Activated CD8-positive, alpha-beta memory T cell treated with anti-CD3 and anti-CD28 coated beads for 1 hour (primary cell): ENCODE measurements around the gene TBL1XR1.

Source experiments
- DNase-seq, 2 donors: peaks; one replicate each; pipeline ENCODE4 v3.0.0-alpha.2; 2020; ENCODE audit warnings: low read depth in 1 of 2; ENCODE audit errors: extremely low read depth in 1 of 2

TBL1XR1 gene

DNA sequence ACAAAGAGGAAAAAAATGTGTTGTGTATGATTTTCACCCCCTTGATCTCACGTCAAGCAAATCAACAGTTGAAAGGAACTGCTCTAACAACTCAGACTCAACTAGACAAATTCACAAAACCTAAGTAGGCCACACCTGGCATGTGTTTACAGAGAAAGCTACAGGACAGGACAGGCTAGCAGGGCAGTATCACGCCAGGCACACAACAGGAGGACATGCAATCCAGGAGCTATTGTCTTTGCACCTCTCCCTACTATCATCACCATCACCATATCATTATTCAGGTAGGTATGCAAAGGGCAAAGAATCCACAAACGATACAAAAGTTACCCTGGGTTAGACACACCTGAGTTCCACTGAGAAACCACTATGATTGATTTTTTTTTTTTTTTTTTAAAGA is 86.4 kb downstream of the TBL1XR1 start:
- DNase-seq: no peak

DNA sequence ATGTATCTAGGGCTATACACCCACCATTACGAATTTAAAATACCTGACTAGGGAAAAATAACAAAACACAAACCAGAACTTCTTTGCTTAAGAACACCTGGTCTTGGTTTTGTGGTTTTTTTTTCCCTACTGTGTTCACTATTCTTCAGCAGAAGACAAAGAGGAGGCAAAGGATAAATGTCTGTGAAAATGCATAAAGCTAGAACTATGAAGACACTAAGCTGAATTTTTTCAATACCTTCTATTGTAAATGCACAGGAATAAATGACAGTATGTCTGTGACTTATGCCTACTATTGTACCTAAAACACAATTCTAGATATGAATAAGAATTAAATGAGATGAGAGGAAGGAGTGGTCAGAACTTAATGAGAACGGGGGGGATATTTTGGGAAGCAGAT is 86.9 kb downstream of the TBL1XR1 start:
- no peak for DNase-seq

DNA sequence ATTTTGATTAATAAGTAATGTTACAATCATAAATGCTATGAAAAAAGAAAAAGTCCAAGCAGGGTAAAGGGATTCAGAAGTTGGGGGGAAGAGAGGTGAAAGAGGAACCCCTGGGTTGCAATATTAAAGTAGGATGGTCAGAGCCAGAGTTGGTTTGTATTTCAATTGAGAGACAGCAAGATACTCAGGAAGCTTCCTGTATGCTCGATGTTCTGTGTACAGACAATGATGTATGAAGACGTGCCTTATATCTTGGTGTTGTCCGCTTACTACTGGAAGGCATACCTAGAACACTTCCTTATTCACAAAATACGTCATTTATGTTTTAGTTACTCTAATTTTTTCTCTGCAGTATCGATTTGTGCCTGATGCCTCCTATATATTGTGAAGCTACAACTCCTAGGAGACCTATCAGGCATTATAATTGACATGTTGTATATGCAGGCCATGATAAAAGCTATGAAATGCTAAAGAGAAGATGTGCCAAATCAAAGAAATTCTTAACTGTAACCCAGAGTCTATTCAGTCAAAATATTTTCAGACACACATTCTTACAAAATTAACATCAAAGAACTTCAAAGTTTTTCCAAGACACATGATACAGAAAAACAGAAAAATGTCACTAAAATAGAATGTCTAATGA is 87.5 kb downstream of the TBL1XR1 start:
- no peak for DNase-seq

DNA sequence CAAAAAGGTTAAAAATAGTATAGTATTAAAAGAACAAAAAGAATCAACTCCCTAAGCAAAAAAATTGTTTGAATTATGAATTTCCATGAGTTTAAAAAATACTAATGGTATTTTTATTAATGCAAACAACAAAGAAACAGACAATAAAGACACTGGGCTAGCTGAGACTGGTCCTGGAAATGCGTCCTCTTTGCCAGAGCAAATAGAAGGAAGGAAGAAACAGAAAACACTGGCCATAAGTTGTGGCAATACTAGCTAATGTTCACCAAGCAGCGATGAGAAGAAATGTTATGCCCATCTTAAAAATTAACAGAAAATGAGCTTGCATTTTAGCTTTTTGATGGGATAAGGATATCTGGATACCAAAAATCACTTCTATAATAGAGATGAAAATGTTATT is 88.6 kb downstream of the TBL1XR1 start:
- DNase-seq: no peak

DNA sequence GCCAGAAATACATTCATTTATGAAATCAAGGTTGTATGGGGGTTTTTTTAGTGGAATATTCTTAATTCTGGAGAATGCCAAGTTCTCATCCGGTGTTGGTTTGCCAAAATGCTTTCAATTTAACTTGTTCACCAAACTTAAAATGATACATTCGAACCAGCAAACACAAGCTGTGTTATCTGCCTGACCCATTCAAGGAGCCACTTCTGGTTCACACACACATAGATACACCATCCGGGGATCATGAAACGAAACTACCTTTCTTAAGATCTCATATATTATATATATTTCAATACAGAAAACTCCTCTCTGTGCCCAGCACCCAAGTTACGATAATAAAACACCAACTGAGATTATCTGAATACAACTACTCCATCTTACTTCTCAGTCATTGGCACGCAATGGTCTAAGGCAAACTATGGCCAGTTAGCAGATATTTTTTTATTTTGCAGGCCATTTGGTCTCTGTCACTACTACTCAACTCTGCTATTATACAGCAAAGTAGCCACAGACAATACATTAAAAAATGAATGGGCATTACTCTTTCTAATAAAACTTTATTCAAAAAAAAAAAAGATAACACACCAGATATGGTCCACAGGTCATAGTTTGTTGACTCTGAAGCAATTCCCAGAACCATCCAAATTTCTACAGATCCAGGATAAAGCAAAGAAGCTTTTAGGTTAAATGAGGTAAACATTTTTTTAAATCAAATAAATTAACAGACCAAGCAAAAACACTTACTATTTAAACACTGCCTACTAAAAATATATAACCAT is 89.6 kb downstream of the TBL1XR1 start:
- no peak for DNase-seq

DNA sequence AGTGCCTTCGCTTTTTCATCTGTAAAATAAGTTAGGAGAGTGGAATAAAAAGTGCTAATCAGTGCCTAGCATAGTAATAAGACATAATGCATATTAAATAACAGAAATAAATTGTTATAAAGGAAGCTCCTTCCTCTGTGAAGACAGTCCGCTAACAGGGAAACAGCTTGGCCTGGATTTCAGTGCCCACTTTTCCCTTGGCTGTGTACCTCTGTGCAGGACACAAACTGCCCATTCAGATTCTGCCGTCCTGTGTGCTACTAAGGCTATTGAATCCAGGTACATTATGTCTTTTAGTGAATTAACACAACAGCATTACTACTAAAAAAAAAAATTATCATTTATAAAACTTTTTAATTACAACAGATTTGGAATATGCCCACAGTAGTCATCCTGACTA is 90.7 kb downstream of the TBL1XR1 start:
- no peak for DNase-seq

DNA sequence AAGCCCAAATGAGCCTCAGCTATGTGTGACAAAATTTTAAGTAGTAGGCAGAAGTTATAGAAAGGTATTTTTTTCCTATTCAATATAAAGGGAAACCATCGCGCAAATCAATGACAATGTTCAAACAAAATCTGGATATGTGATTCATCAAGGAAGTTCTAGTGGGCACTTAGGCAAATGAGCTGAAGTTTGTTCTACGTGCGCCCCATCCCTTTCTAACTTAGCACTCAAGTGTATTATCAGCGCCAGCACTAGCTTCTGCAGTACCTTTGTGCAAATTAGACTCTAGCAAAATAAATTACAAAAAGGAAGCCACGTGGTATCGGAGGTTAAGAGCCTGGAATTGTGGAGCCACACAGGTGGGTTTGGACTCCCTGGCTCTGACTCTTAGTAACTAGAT is 91.1 kb downstream of the TBL1XR1 start:
- DNase-seq: no peak

DNA sequence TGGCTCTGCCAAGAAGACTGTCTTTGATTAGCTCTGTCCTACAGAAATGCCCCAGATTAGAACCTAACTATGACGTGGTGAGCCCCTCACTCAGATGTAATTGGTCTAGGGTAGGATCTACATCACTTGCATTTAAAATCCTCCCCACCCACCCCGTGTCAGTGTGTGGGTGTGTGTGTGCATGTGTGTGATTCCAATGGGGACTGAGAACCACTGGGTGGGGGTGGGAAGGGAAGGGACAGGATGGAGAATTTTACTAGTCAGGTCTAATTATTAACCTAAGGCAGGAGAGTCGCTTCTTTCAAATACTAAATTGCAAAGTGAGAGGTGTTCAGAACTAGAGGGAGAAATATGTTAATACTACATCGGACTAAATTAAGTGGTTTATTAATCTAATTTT is 91.7 kb downstream of the TBL1XR1 start:
- no peak for DNase-seq

DNA sequence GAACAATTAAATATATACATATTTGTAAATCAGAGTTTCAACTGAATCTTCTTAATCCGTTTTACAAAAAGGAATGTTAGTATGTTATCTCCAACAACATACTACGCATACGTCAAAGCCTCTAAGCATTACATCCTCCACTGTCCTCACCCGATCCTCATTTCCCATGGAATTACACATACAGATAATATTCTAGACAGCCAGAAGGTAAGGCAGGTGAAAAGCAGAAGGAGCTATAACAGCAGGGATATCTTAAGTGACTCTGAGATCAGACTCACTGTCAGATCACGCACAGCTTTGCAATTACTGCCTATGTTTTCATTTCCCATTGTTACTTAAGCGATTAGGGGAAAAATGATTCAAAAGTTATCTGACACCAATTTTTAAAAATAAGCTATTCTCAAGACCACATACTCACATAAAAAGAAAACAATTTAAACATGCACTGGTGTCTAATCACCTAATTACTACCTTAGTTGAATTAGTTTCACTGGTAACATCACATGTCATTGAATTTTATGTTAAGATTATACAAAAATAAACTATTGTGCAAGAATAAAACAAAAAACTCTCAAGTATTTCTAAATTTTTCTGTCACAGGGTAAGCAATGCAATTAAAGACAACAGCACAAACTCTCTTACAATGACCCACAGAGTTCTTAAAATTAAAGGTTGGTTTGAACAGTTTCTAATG is 92.8 kb downstream of the TBL1XR1 start:
- DNase-seq: no peak

DNA sequence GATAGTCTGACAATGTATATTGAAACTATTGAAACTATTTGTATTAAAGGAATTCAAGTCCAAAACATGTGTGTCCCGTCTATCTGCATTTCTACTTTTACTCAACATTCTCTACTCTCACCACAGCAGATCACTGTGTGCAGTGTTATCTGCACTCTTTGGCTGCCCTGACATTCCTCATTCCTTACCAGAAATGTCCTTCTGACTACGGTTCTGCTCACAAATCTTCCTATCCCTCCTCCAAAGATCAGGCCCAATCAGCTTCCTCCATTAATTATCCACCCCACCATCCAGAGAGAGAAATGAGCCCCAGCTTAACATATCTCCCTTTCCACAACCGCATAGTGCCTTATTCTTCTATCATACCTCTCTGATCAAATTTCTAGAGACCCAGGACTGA is 94.7 kb downstream of the TBL1XR1 start:
- DNase-seq: no peak

DNA sequence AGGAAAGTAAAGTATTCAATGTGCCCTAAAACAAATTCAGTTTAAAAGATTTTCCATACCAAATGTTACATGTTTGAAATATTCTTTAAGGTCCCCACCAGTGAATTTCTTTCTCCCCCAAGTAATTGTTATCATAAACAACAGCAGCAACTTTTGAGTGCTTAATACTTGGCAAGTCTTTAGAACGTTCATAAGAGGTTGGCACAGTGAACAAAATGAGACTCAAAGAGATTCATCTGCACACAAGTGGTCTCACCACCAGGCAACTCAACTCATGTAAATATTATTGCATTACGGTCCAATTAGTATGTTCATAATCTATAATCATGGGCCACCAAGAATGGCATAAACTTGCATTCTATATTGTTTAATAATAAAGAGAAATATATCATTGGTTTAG is 98.7 kb downstream of the TBL1XR1 start:
- no peak for DNase-seq

DNA sequence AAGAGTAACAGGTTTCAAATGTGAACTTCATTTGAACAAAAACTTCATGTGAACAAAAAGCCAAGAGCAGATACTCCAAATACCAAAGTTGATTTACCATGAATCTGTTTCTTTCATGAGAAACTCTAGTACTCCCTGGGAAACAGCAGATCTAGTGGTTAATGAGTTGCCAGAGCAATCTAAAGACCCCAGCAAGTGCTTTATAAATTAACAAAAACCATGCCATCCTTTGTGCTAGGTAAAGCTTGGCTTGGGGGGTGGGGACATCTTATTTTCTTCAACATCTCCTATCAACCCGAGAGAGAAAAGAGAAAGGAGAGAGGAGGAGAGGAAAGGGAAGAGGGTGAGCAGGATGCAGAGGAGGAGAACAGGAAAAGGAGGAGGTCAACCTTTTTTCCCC is 100.7 kb downstream of the TBL1XR1 start:
- DNase-seq: no peak

DNA sequence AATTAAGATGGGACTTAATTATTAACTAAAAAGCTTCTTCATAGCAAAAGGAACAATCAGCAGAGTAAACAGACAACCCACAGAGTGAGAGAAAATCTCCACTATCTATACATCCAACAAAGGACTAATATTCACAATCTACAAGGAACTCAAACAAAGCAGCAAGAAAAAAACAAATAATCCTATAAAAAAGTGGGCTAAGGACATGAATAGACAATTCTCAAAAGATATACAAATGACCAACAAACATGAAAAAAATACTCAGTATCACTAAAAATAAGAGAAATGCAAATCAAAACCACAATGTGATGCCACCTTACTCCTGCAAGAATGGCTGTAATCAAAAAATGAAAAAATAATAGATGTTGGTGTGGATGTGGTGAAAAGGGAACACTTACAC is 103.3 kb downstream of the TBL1XR1 start:
- DNase-seq: no peak

DNA sequence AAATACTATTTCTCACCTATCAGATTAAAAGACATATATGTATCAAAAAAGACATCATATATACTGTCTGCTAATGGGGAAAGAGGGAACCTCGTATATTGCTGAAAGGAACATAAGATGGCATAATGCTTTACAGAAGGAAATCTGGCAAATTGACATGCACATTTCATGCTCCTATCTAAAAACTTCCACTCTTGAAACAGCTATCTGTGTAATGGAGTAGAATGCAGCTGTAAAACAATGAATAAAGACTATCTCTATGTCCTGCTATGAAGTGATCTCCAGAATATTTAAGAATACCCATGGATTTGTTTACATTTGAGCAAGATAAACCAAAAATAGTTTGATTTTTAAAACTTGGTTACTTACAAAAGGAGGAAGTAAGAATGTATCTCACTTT is 107.4 kb downstream of the TBL1XR1 start:
- no peak for DNase-seq

DNA sequence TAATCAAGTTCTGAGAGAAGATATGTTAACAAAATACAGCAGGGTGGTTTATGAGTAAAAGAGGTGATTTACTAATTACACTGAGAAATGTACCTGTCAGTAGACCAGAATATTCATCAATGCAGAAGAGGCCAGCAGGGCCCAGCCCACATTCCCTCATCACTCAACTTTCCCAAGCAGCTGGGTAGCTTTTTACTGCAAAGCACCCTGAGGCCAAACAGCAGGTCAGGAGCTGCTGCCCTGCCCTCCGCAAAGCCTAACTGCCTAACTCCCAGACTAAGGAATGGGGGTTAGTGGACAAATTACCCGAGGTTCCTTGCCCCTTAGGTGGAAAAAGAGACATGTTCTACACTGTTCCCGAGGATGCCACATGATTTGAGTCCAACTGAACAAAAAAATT is 108.2 kb downstream of the TBL1XR1 start:
- no peak for DNase-seq

DNA sequence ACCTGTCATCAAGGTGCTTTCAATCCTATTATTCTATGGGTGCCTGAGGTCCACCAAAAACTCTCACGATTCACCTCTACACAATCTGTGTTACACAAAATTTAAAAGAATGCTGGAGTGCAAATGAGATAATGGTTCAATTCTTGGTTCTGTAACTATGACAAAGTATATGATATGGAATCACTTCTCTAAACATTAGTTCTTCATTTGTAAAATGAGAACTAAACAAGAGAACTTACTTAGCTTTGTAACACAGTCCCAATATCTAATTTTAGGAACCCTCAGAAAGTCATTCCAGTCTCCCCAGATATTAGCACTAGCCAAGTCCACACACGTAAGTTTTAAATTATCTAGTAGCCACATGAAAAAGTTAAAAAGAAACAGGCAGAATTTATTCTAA is 111.5 kb downstream of the TBL1XR1 start:
- no peak for DNase-seq

DNA sequence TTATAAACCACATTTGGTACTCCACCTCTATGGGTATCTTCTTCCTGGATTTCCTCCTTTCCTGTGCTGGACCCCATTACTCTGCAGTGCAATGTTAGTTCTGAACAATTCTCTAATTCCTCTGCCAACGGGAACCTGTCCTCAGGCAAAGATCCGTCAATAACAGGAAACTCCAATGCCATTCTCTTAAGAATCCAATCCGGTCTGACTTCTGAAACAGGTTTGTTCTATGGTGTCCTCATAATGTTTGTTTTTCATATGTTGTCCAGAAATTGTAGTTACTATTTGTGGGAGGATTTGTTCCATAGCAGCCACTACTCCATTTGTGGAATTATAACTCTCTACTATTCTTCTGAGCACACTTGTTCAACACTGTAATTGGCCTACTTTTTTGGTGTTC is 112.7 kb downstream of the TBL1XR1 start:
- no peak for DNase-seq

DNA sequence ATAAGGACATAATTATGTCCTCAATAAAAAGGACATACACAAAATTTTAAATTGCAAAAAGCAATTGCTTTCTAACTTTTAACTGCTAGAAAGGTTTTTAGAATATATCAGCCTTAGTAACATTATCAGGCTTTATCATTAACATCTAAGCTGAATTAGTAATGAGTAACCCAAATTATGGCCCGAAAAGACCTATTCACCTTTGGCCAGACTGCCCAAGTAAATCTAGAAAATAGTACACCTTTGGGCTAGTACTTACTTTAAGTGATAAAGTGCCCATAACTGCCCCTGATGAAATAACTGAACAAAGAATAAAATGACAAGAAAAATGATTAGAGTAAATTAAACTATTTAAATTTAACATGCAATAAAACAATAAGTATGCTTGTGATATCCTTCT is 117.2 kb downstream of the TBL1XR1 start:
- DNase-seq: no peak

DNA sequence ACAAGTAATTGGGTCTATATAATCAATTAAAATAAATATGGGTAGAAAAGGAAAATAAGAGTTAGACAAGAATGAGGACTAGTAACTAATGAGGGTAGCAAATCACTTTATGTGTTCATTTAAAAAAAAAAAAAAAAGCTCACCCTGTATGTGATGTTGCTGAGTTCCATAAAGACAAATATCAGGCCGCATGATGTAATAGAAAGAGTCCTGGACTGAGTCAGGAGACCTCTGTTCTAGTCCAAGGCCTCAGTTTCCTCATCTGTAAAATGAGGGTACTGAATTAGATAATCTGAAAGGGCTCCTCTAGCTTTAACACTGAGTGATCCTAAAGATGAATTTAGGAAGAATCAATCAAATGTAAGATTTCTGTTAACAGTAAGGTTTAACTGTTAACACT is 117.6 kb downstream of the TBL1XR1 start:
- no peak for DNase-seq

DNA sequence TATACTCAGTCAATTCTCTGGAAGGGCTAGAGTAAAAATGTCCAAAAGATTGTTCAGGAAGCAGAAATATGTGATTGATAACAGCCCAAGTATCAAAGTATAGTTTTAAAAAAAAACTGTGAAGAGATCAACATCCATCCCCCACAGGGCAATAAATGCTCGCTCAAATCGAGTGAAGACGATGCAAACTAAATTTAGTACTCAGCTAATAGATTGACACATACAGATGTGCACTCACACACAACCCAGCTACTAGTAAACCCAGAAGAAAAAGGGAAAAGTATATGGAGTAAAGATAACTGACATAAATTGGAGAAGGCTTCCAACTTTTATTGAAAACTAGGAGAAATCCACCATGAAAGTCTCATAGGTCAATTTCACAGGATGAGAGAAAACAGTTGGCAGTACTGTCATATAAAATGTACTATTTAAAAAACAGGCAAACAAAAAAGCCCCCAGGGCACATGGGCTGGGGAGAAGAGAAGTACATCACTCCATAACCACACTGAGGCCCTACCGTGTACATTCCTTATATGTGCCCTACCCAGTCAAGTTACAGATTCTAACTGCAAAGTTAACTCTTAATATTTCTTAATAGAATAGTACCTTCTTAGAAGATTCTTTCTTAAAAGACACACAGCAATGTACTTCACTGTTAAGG is 125.7 kb downstream of the TBL1XR1 start:
- DNase-seq: no peak

DNA sequence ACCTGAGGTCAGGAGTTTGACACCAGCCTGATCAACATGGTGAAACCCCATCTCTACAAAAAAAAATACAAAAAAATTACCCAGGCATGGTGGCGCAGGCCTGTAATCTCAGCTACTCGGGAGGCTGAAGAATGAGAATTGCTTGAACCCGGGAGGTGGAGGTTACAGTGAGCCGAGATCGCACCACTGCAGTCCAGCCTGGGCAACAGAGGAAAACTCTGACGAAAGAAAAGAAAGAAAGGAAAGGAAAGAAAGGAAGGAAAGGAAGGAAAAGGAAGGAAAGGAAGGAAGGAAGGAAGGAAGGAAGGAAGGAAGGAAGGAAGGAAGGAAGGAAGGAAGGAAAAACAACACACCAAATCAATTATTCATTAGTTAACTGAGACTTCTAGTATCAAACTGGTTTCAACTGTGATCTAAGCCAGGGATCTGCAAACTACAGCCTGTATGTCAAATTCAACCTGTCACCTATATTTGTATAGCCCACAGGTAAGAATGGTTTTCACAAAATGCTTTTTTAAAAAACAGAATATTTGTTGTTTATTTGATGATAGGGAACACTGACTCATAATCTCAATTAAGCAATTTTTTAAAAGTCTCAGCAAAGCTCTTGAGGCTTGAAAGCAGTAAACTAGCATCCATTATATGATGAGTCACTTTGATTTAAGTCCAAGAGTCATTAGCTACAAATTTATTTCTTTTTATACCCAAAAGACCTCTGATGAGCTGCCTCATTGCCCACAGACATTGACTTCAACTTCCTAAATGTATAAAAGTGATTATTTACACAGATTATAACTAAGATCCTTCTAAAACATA is 127.6 kb downstream of the TBL1XR1 start:
- DNase-seq: no peak
